K562 (cell line): Measurements from ENCODE around the gene ULBP2.

Experiments
- EZH2 ChIP-seq: IDR thresholded peaks from 2 replicates; pipeline ENCODE4 v1.6.1; 2012; ENCODE audit warnings: low read depth, mild to moderate bottlenecking, inconsistent platforms, low read length, borderline replicate concordance
- HMG20A ChIP-seq: fragments of 450-650 bp; formaldehyde crosslinking; conservative IDR thresholded peaks from 2 replicates; pipeline ENCODE4 v1.4.0; 2020; ENCODE audit warnings: mild to moderate bottlenecking, mixed read lengths

- TF ChIP-seq HMG20A (no peak), EZH2 (no peak)
Measured at GRCh38 chr6:149990212-149990660, 48.4 kb downstream of the ULBP2 start.
